Measurements from ENCODE around the gene RRN3.
"Not testable (repeated sequence)": the region's sequence is repeated elsewhere in the genome, so short reads cannot be mapped to it uniquely, and the experiment has no call there.

RRN3 gene

DNA sequence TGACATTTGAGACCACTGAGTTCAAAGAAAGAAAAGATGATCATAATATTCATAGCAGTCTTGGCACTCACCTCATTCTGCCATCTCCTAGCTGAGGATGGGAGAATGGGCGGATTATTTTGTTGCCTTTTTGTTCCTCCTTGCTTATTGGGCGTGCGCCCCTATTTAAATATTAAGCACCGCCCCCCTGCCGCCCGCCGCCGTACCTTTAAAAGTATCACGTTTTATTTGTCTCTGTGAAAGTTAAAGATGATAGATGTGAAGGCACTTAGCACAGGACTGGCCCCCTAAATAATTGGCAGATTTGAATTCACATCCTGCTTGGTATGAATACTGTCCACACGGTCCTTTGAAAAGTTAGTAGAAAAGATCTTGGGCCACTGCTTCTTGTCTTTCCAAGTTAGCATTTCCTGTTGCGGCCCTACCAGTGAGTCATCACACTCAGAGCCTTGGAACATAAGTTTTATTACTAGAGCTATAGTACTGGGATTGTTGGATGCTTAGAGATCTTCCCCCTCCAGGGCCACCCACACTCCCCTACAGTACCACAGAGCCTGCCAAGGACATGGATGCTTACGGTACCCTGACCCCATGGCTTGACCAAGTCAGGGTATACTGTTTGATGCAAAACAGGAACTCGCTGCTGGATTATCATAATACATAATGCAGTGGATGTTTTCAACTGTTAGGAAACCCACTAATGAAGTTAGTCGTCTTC, 68.7 kb downstream of the RRN3 start:
- DNase-seq = not testable (repeated sequence)

DNA sequence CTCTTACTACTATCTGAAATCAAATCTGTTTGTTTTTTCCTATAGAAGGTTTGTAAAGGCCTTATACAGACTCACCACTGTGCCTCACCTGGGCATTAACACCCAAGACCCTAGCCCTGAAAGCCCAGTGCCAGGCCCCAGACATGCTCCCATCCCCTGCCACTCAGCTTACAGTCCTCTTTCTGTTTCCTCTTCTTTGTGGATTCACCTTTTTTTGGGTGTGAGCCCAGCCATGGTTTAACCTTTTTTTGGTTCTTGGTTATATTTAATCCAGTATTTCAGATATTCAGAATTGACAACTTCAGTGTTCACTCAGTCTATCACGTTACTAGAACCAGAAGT, 69.2 kb downstream of the RRN3 start:
- not testable (repeated sequence) for DNase-seq

GRCh38 chr16:15023381-15024077, 70.5 kb downstream of the RRN3 start:
- not testable (repeated sequence) for DNase-seq

- DNase-seq = peak; percentile 54
Measured at GRCh38 chr16:15022194-15022593, 71.9 kb downstream of the RRN3 start.

DNA sequence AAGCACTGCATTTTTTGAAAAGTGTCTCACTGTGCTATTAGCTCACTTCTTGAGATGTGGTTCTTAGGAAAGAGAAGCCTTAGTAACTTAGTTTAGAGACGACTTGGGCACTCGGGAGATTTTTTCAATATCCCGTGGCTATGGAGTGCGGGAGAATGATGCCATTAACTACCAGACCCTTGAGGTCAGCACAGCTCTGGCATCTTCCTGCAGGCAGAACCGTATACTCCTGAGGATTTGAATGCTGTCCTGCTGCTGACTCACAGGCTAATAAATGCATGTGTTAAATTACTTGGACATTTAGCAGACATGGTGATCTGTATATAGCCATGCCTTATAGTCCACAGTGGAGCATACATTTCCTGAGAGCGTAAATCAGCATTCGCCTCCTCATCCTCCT, 72.6 kb downstream of the RRN3 start:
- DNase-seq = not testable (repeated sequence)

DNA sequence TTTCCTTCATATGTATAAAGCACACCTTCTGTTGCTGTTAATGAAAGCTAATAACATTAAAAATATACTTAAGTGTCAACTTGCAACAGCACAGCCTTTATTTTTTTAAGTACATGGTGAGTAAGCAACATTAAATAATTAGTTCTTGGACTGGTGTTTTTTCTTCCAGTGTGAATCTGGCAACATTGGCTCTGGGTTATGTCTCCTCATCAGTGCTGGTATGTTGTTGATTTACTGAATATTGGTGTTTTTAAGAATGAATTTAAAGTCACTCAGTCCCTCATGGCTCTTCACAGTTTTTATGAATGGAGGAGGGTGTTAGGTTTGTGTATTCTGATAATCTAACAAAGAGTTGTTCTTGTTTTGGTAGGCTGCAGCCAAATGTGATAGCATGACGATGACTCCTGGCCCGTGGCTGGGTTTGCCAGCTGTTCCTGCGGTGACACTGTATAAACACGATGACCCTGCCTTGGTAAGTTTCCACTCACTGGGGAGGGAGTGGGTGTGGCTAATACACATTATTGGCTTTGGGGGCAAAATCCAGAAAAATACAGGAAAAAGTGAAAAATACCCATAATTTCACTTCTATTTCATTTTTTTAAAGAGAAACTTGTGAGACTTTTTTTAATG, 77.0 kb downstream of the RRN3 start:
- DNase-seq = not testable (repeated sequence)

- DNase-seq = not testable (repeated sequence)
Measured at GRCh38 chr16:15016354-15016753, 77.7 kb downstream of the RRN3 start.

DNA sequence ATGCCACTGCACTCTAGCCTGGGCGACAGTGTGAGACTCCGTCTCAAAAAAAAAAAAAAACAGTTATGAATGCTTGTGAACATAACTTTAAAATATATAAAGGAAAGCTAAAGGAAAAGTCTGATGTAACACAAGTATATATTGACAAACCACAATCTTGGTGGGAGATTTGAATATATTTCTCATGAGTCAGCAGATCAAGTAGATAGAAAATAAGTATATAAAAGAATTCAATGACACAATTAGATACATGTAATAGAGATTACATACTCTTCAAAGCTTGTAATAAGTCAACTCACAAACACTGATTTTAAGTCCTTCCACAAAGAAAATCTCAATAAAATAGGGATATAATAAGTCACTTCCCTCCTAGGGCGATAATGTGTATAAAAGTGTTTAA, 78.4 kb downstream of the RRN3 start:
- DNase-seq = not testable (repeated sequence)

GRCh38 chr16:15012941-15013340, 81.1 kb downstream of the RRN3 start:
- not testable (repeated sequence) for DNase-seq
